ENCODE measurements around the gene PACSIN2.

Gene PACSIN2

DNA sequence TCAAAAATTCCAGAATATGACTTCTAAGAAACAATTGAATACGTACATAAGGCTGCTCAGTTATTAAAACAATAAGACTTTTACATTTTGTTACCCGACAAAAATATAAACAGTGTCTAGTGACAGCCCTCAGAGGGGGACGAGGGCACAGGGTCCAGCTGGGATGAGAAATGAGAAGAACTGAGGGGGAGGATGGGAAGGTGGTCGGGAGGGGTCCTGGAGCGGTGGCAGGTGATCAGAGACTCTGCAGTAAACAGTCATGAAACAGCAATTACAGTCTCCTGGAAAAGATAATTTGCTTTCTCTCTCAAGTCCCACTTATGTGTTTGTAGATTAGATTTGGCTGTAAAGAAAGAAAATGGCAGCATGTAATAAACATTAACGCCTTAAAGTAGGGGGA, 56.0 kb downstream of the PACSIN2 start:
- TF ChIP-seq GATA2 (IDR thresholded peaks at IDR 0.05; ENCODE audit: low read depth, low read length) (no peak), GATA3 (IDR thresholded peaks at IDR 0.05; ENCODE audit: low read depth, low read length) (no peak)

- no peak for TF ChIP-seq GATA2 (IDR thresholded peaks at IDR 0.05; ENCODE audit: low read depth, low read length)
- no peak for TF ChIP-seq GATA3 (IDR thresholded peaks at IDR 0.05; ENCODE audit: low read depth, low read length)
Measured at GRCh38 chr22:42957958-42958357, 57.0 kb downstream of the PACSIN2 start.

DNA sequence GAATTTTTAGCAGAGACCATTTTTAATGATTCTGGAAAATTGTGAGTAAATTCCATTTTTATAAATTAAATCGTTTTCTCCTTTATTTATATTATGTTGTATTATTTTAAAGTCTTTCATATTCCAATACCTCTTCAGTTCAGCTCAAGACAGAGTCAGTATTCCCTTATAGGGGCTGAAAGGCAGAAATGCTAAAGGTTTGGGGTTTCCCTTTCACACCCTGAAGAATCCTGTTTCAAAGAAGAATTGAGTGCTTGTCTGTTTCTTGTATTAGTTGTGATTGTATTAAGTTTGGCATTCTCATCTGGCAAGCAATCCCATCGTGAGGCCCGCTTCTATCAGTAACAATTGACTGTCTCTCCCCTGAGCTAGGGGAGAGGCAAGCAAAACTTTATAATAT, 57.4 kb downstream of the PACSIN2 start:
- TF ChIP-seq GATA2 (IDR thresholded peaks at IDR 0.05; ENCODE audit: low read depth, low read length): no peak
- TF ChIP-seq GATA3 (IDR thresholded peaks at IDR 0.05; ENCODE audit: low read depth, low read length): no peak

- no peak for TF ChIP-seq GATA2 (IDR thresholded peaks at IDR 0.05; ENCODE audit: low read depth, low read length)
- no peak for TF ChIP-seq GATA3 (IDR thresholded peaks at IDR 0.05; ENCODE audit: low read depth, low read length)
Measured at GRCh38 chr22:42955848-42956247, 59.1 kb downstream of the PACSIN2 start.

DNA sequence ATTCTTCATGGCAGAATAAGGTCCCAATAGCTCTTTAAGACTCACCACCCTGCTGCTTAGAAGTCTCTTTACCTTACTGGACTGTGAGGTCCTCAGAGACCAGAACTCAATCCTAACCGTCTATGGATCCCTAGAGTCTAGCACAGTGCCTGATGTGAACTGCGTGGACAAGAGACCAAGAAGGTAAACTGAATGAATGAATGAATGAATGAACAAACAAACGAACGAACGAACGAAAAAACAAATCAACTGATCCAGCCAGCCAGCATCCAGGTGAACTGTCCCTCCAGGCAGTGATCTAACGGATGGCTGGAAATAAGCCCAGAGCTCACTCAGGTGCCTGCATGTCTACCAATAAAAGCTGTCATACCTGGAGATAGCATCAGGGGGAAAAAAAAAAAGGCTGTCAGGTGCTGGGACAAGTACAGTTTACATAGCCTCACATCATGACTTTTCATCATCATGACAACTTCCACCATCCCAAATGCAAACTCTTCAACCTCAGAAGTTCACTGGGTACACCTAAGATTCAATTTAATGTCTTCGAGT, 59.8 kb downstream of the PACSIN2 start:
- TF ChIP-seq GATA3 (IDR thresholded peaks at IDR 0.05; ENCODE audit: low read depth, low read length) (no peak), GATA2 (IDR thresholded peaks at IDR 0.05; ENCODE audit: low read depth, low read length) (no peak)

DNA sequence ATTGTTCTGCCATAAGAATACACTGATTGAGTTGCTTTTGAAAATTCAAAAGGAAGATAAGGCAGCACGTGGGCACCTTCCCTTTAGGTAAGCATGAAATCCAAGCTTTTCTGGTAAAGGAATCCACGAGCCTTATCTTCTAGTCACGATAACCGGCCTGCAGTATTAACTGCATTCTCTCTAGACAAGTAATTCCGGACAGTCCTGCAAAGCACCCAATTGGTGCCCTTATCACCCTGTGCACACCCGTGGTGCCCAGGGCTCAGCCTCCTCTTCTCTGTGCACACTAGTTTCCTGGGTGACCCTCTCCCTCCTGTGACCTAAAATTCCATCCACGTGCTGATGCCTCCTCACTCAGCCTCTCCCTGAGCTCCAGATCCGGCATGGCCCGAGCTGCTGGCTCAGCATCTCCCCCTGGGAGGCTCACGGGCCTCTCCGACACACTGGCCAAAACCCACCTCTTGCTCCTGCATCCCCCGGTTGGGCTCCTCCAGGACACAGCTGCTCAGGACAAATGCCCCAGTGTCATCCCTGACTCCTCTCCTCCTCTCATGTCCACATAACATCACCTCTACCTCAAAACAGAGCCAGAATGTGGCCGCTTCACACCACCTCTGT, 63.7 kb downstream of the PACSIN2 start:
- TF ChIP-seq GATA3 (IDR thresholded peaks at IDR 0.05; ENCODE audit: low read depth, low read length): no peak
- no peak for TF ChIP-seq GATA2 (IDR thresholded peaks at IDR 0.05; ENCODE audit: low read depth, low read length)

- TF ChIP-seq GATA2 (IDR thresholded peaks at IDR 0.05; ENCODE audit: low read depth, low read length) (no peak), GATA3 (IDR thresholded peaks at IDR 0.05; ENCODE audit: low read depth, low read length) (no peak)
Measured at GRCh38 chr22:42950281-42950680, 64.7 kb downstream of the PACSIN2 start.

DNA sequence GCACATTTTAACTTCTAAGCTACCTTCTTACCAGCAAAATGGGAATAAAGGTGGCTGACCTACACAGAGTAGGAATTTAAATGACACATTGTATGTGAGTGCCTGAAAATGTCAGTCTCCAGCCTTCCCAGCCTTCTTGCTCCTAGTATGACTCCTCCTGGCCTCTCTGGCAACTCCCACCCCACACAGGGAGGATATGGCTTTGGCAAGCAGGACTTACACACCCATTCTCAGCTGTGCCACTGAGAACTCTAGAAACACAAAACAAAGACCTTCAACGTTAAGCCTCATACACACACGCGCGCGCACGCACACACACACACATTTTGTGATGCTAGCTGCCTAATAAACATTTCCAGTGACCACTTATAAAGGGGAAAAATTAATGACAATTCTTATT, 65.8 kb downstream of the PACSIN2 start:
- TF ChIP-seq GATA2 (IDR thresholded peaks at IDR 0.05; ENCODE audit: low read depth, low read length): no peak
- no peak for TF ChIP-seq GATA3 (IDR thresholded peaks at IDR 0.05; ENCODE audit: low read depth, low read length)

- no peak for TF ChIP-seq GATA3 (IDR thresholded peaks at IDR 0.05; ENCODE audit: low read depth, low read length)
- TF ChIP-seq GATA2 (IDR thresholded peaks at IDR 0.05; ENCODE audit: low read depth, low read length): no peak
Measured at GRCh38 chr22:42948294-42948693, 66.7 kb downstream of the PACSIN2 start.

DNA sequence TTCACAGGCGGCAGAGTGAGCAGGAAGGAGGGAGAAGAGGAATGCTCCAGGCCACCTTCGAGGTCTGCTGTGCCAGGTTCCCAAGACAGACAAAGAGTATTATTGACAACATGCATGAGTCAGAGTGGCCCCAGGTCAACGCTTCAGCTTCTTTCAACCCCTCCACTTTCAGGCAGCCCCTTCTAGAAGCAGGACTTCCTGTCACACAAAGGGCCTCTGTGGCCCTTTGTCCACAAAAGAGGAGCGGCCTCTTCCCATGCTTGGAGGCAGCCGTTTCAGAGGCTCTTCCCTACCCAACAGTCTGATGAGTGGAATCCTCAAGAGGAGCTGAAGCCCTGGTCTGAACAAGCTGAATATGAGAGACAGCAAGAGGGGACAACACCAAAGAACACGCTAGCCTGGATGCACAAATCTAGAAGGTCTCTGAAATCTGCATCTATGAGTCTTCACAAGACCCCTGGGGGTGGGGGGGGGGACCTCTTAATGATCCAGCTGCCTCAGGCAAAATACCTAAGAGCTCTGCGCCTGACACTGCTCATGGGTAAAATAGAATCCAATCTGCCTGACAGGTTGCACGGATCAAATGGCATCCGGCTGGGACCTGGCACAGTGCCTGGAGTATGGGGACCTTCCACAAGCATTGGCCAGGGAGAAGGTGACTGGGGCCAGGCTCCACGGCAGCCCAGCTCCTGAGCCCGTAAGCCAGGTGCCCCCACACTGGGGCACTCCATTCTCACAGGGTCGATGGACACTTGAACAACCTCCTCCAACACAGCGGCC, 67.5 kb downstream of the PACSIN2 start:
- no peak for TF ChIP-seq GATA2 (IDR thresholded peaks at IDR 0.05; ENCODE audit: low read depth, low read length)
- no peak for TF ChIP-seq GATA3 (IDR thresholded peaks at IDR 0.05; ENCODE audit: low read depth, low read length)

GRCh38 chr22:42946546-42947198, 68.3 kb downstream of the PACSIN2 start:
- no peak for TF ChIP-seq GATA3 (IDR thresholded peaks at IDR 0.05; ENCODE audit: low read depth, low read length)
- no peak for TF ChIP-seq GATA2 (IDR thresholded peaks at IDR 0.05; ENCODE audit: low read depth, low read length)

- TF ChIP-seq GATA2 (IDR thresholded peaks at IDR 0.05; ENCODE audit: low read depth, low read length): no peak
Measured at GRCh38 chr22:42945736-42946135, 69.2 kb downstream of the PACSIN2 start.

GRCh38 chr22:42945027-42945426, 69.9 kb downstream of the PACSIN2 start:
- no peak for TF ChIP-seq GATA2 (IDR thresholded peaks at IDR 0.05; ENCODE audit: low read depth, low read length)
- no peak for TF ChIP-seq GATA3 (IDR thresholded peaks at IDR 0.05; ENCODE audit: low read depth, low read length)

DNA sequence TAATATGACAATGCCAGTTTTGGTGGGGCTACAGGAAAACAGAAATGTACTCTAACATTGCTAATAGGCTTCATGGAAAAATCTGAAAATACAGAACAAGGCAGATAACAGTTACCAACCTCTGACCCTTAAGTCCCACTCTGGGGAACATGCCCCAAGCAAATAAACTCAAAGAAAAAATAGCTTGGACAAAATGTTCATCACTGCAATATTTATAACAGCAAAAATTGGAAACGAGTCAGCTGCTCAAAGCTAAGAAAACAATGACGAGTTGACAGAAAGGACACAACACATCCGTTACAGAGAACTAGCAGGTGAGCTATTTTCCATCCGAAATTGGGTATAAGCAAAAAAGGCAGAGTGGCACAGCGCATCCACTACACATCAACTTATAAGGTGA, 70.5 kb downstream of the PACSIN2 start:
- TF ChIP-seq GATA3 (IDR thresholded peaks at IDR 0.05; ENCODE audit: low read depth, low read length) (no peak), GATA2 (IDR thresholded peaks at IDR 0.05; ENCODE audit: low read depth, low read length) (no peak)

DNA sequence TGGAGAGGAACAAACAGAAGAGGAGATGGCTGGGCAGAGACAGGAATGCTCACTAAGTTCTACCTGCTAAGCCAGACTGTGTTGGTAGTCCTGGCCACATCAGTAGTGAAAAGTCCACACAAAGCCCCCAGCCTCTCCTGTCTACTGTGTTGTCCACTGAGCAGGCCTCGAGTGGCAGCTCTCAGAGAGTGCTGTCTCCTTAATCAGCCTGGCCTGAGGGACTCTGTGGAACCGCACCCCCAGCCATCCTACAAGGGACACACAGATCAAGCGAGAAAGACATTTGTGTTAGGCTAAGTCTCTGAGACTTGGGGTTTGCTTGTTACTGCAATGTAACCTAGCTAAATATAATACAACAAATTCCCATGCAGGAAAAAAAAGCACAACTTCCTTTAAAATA, 71.0 kb downstream of the PACSIN2 start:
- TF ChIP-seq GATA2 (IDR thresholded peaks at IDR 0.05; ENCODE audit: low read depth, low read length) (no peak), GATA3 (IDR thresholded peaks at IDR 0.05; ENCODE audit: low read depth, low read length) (no peak)
